HG02763 (cell line): ENCODE measurements around the gene CFAP206.

Experiments used
- ATAC-seq: cut with Tn5 transposase; IDR thresholded peaks from one replicate; pipeline ENCODE4 v1.9.1; 2021; ENCODE audit warnings: mild to moderate bottlenecking, moderate library complexity; ENCODE audit not compliant: unreplicated experiment

The CFAP206 gene

GRCh38 chr6:87504441-87504840 lies 96.7 kb downstream of the CFAP206 start:
- no peak for ATAC-seq
